Osteoblast (primary cell): Measurements from ENCODE around the gene DCP1A. TPM values are rescaled to one million over a fixed set of nuclear protein-coding genes. Genes with fewer than 3 reads are reported as not detected.

Experiments
- DNase-seq: peaks from one replicate; pipeline ENCODE4 v3.0.0; 2011; ENCODE audit warnings: low spot score, mixed read lengths; ENCODE audit not compliant: insufficient read length; ENCODE audit errors: missing footprints
- H2AFZ ChIP-seq: 2 replicates; pipeline ENCODE4 v1.6.0; 2011; ENCODE audit warnings: mild to moderate bottlenecking, low read length
- H3K27ac ChIP-seq: 2 replicates; pipeline ENCODE4 v1.5.1; 2011; ENCODE audit warnings: mild to moderate bottlenecking, low read depth, low read length, moderate library complexity
- H3K27me3 ChIP-seq: 2 replicates; pipeline ENCODE4 v1.6.0; 2012; ENCODE audit warnings: mild to moderate bottlenecking, control low read depth, inconsistent platforms, low read length, moderate library complexity; ENCODE audit not compliant: insufficient read depth
- H3K36me3 ChIP-seq: 2 replicates; pipeline ENCODE4 v1.5.1; 2011; ENCODE audit warnings: mild to moderate bottlenecking, low read length, control low read depth, moderate library complexity; ENCODE audit not compliant: insufficient read depth
- H3K4me1 ChIP-seq: 2 replicates; pipeline ENCODE4 v1.5.1; 2011; ENCODE audit warnings: mild to moderate bottlenecking, low read length, control low read depth, moderate library complexity; ENCODE audit not compliant: insufficient read depth
- H3K4me2 ChIP-seq: 2 replicates; pipeline ENCODE4 v1.6.0; 2011; ENCODE audit warnings: mild to moderate bottlenecking, low read length; ENCODE audit not compliant: insufficient read depth
- H3K4me3 ChIP-seq: fragments of 200-600 bp; sonication (generic); 3 replicates; pipeline ENCODE4 v1.5.1; 2012; ENCODE audit warnings: mild to moderate bottlenecking, low read length, inconsistent platforms; ENCODE audit not compliant: insufficient read depth
- H3K79me2 ChIP-seq: 2 replicates; pipeline ENCODE4 v1.6.0; 2012; ENCODE audit warnings: mild to moderate bottlenecking, low read length, control low read depth, inconsistent platforms; ENCODE audit not compliant: insufficient read depth
- H3K9me3 ChIP-seq: 2 replicates; pipeline ENCODE4 v1.5.1; 2011; ENCODE audit warnings: low read depth, low read length, control low read depth
- H4K20me1 ChIP-seq: 2 replicates; pipeline ENCODE4 v1.6.0; 2012; ENCODE audit warnings: mild to moderate bottlenecking, low read length, control low read depth; ENCODE audit not compliant: insufficient read depth
- CTCF ChIP-seq: IDR thresholded peaks from 2 replicates; pipeline ENCODE4 v1.5.1; 2011; ENCODE audit warnings: mild to moderate bottlenecking, low read depth, low read length, moderate library complexity; ENCODE audit errors: extremely low read depth
- total RNA-seq: library from RNA; depleted of rRNA; stranded (reverse); fragments of >200 nt; gene quantifications from 2 replicates; pipeline ENCODE4 v1.2.3, GENCODE V29; 2012

DCP1A gene
- total RNA-seq, 1 donor: 16.6 TPM

GRCh38 chr3:53361852-53362251 is 14.5 kb upstream of the DCP1A start:
- Histone ChIP-seq H3K27me3 (no peaks in the 10 kb centered on the region), H3K4me1 (no peaks in the 10 kb centered on the region), H3K9me3 (no peaks in the 10 kb centered on the region), H3K79me2 (no peaks in the 10 kb centered on the region), H3K27ac (no peak overlapping the region), H2AFZ (no peak overlapping the region), H3K36me3 (no peaks in the 10 kb centered on the region), H4K20me1 (no peaks in the 10 kb centered on the region), H3K4me3 (no peak overlapping the region), H3K4me2 (no peak overlapping the region)
- no peak for DNase-seq
- TF ChIP-seq CTCF: no peak

- H3K4me3 ChIP-seq: no peak overlapping the region
- TF ChIP-seq CTCF: no peak
- DNase-seq: no peak
- H3K27me3 ChIP-seq: no peaks in the 10 kb centered on the region
- H3K36me3 ChIP-seq: no peaks in the 10 kb centered on the region
- H3K79me2 ChIP-seq: no peaks in the 10 kb centered on the region
- no peak overlapping the region for H3K4me2 ChIP-seq
- peaks cover 5% of the 10 kb centered on the region for H3K4me1 ChIP-seq
- no peak overlapping the region for H2AFZ ChIP-seq
- no peaks in the 10 kb centered on the region for H3K9me3 ChIP-seq
- no peaks in the 10 kb centered on the region for H4K20me1 ChIP-seq
- no peak overlapping the region for H3K27ac ChIP-seq
Measured at GRCh38 chr3:53357458-53357857, 10.1 kb upstream of the DCP1A start.

- Histone ChIP-seq H3K4me3 (no peak overlapping the region), H3K36me3 (no peaks in the 10 kb centered on the region), H4K20me1 (no peaks in the 10 kb centered on the region), H3K27ac (no peak overlapping the region), H3K9me3 (no peaks in the 10 kb centered on the region), H3K79me2 (no peaks in the 10 kb centered on the region), H3K27me3 (no peaks in the 10 kb centered on the region), H2AFZ (no peak overlapping the region), H3K4me1 (peaks cover 12% of the 10 kb centered on the region), H3K4me2 (no peak overlapping the region)
- no peak for TF ChIP-seq CTCF
- DNase-seq: no peak
Measured at GRCh38 chr3:53354945-53355498, 7.7 kb upstream of the DCP1A start.

GRCh38 chr3:53353202-53353601 is 5.9 kb upstream of the DCP1A start:
- Histone ChIP-seq H3K4me1 (peaks cover 12% of the 10 kb centered on the region), H3K27me3 (no peaks in the 10 kb centered on the region)
- no peak for DNase-seq

More at GRCh38 chr3:53353202-53353601, 5.9 kb upstream of the DCP1A start:
- Histone ChIP-seq H4K20me1 (no peaks in the 10 kb centered on the region), H3K79me2 (no peaks in the 10 kb centered on the region), H3K27ac (no peak overlapping the region), H3K4me2 (no peak overlapping the region), H3K4me3 (no peak overlapping the region), H2AFZ (no peak overlapping the region), H3K9me3 (no peaks in the 10 kb centered on the region), H3K36me3 (no peaks in the 10 kb centered on the region)
- no peak for TF ChIP-seq CTCF
